DMS53 treated with DMSO at 0.1 percent for 48 hours (cell line): ENCODE results near the gene PRCC.

ENCODE experiments used
- DNase-seq: peaks from one replicate; lab custom pipeline; 2025; ENCODE audit not compliant: unreplicated experiment; lab: John Stamatoyannopoulos, UW

PRCC gene

DNA sequence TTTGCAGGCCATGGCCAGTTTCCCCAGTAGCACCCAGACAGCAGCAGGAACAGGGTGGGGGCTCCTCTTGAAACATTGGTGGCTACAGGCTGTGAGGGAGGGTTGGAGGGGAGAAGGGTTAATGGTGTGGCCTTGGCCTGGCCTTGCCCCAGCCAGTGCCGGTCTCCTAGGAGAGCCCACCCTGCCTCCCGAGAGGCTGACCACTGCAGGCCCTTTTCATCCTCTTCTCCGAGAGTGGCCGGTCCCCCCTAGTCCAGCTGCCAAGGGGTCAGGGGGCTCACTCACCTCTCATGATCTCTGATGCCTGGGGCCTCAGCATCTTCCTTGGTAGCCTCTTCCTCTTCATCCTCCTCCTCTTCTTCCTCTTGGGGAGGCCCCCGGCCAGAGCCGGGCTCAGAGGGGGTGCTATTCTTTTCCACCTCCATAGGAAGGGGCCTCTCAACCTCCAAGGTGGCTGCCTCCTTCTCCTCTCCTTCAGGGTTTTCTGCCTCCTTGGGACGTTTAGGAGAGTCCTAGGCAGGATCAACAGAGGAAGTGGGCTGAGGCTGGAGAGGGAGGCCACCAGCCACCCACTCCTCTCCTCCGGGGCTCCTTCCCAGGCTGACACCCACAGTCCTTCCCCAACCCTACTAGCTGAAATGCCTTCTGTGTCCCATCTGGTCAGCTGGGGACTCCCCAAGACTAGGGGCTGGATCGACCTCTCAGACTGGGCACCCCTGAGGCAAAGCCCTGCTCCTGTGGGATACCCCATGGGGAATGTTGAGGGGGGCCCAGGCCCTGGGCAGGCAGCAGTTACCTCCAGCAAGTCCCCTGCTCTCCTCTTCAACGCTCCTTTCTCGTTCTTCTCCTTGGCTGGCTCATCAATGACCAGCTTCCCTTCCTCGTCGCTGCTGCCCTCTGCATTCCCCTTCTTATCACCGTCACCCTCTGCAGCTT lies 23.7 kb upstream of the PRCC start:
- DNase-seq, result no peak

DNA sequence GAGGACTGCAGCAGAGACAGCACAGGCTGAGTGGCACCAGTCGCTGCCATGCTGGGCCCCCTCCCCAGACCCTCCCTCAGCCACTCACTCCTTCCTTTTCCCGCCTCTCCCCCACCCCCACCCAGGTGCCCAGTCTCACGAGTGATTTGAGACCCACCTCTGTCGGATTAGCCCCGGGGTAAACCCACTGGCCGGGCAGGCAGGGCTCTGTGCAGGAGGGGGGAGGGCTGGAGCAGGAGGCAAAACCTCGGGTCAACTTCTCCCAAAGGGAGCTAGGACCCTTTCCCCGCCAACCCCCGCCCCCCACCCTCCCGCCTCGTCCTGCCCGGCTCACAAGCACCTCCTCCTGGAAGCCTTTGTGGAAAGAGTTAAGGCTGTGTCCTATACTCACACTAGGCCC lies 23.0 kb upstream of the PRCC start:
- DNase-seq, result no peak

DNA sequence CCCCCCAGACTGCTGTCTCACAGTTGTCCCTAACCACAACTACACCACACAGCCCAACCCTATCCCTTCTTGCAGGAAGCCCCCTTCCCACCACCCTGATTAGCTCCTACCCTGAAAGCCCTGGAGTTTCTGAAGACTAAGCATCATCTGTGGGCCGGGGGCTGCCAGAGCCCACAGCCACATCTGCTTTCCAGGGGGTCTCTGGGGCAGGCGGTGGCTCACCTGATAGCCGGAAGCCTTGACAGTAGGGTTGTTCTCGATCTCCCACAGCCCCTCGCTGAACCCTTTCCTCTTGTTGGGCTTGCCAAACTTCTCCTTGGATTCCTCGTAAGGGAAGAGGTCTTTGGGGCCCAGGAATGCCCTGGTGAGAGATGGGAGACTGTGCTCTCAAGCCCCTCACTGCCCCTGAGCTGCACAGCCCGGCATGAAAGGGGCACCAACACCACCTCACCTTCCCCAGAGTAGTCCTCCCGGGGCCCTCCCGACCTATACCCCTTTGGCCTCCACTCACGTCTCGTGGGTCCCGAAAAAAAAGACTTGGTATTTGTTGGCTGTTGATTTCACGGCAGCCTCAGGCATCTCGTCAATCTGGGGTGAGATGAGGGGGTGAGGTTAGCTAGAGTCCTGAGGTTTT lies 22.4 kb upstream of the PRCC start:
- DNase-seq, result no peak

DNA sequence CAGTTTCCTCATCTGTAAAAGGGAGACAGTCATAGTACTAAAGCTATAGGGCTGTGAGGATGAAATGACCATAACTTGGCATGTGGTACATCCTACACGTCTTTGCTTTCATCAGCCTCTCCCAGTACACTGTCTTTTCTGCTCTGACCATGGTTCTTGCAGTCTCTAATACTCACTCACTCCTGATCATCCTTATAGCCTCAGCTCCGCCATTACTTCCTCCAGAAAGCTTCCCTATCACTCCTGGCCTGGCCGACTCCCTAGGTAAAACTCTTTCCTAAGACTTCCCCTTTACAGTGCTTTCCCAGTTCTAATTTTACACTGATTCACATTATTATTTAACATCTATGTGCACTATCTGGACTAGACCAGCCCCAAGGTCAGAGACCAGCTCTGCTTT lies 21.5 kb upstream of the PRCC start:
- no peak for DNase-seq

DNA sequence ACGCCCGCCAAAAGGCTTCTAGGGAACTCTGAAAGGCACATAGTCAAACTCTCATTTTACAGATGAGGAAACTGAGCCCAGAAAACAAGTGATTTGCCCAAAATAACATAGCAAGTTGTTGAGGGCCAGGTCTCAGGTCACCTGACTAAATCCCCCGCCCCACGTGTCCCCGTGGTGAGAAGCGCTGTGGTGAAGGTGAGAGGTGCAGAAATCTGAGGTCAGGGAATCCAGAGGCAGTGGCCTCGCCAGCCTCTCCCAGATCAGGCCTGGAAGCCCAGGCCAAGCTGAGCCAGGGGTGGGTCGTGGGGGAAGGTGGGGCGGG lies 21.0 kb upstream of the PRCC start:
- DNase-seq, result no peak

DNA sequence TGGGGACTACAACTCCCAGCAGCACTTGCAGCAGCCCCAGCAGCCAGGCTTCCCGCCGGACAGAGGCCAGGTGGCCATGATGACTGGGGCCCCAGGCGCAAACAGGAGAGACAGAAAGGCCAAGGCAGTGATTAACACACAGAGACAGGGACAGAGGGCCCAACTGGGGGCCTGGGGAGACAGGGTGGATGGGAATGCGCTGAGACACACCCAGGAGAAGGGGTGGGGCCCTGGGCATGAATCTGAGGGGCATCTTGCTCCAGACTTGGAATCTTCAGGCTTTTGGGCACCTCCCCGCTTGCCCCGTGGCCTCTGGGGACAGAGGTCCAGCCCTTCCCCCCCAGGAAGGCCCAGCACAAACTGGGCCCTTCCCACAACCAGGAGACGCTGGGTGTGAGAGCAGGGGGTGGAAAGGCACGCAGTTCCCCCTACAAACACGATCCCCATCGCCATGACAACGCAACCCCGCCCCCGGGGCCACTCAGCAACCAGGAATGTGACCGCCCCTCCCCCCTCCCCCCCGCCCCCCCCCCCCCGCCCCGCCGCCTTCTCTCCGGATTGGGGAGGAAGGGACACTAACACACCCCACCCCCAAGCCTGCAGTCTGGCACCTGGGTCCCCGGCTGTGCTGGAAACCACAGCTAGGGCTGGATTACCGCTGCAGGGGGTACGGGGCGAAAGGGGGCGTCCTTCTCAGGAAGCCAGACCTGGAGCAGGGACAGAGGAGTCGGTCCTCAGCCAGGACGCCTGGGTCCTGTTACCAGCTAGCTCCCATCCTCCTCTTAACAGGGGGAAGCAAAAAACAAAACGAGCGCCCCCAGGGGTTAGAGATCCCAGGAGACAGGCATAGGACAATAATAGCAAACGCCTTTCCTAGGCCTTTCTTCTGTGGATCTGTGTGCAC lies 20.4 kb upstream of the PRCC start:
- DNase-seq, result peak; percentile 35

DNA sequence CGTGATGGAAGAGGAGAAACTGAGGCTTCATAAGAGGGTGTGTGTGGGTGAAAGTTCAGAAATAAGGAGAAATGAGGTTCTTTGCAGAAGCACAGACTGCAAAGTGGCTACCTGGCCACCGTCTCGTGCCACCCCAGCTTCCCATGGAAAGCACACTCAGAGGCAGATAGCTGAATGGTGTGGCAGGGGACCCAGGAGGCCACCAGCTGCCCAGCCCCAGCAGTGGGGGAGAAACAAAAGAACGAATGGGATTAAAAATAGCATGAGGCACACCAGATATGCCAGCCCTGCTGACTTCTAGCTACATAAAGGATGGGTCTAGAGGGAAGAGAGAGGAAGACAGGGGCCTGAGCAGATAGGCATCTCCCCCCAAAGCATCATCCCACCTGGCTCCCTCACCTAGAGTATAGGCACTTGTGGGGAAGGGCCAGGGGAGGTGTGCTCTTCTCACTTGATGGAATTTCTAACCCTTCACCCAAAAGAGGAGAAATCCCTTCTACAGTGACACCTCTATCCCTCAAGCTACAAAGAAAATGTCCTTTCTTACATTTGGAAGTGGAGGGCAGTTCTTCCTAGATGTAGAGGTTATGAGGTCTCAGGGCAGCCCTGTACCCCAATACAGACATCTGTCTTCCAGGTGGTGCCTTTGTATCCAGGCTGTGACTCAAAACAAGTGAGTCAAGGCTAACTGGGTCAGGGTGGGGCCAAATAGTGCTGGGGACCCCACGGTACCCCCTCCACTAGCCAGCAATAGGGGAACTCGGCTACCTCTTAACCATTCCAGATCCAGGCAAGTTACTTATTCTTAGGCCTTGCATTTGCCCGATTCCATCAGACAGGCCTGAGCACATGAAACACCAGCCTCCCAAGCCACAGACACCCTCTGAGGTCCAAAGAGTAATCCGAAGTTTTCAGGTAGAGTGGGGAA lies 19.3 kb upstream of the PRCC start:
- DNase-seq, result no peak

DNA sequence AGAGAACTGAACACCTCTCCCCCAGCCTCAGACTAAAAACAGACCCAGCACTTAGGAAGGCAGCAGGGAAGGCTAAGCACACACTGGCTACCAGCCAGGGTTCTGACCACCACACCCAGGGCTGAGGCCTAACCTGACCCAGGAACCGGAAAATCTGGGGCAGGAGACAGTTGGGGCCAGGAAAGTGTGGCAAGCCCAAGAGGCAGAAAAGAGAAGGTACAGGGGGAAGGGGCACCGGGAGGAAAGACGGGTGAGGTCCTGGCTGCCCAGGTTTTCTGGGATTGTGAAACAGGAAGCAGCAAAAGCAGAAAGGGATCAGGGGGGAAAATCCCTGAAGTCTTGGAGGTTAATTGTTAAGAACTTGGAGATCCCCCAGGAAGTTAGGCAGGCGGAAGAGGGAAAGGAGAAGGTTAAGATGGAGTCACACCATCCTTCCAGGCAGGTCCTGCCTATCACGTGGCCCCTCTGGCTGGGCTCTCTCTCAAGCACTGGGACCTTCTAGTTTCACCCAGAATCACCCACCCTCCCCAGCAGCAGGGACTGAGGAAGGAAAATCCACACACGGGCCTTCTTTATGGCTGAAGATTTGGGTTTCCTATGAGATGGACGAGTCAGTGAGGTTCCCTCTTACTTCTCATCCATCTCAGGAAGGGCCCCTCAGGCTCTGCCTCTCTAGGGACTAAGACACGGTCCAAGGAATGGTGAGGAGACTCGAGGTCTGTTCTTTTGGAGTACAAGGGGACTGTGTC lies 18.5 kb upstream of the PRCC start:
- DNase-seq, result no peak

DNA sequence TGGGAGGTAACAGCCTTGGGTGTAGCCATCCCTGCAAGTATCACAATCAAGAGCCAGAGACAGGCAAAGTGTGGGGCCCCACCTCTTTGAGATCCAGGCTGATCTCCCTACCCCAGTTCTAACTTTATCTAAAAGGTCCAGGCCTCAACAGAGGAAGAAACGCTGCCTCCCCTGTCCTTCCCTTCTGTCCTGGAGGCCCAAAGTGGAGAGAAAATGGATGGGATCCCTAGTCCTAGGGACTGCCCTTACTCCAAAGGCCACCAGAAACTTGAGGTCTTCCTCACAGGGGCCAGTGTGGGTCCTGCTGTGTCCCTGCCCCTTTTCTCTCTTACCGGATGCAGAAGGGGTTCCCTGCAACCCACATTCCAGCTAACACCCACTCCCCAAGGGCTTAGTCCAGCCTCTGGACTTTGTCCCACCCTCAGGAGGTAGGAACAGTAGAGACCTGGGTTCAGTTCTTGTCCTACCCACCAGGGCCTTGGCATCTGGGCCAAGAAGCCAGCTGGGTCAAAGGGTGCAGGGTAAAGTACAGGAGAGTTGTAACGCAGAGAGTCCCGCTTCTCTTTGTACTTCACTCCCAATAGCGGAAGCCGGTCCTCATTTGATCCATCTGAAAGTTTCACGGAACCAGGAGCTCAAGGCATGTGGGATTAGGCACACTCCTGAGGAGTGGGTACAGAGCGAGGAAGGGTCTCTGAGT lies 17.8 kb upstream of the PRCC start:
- no peak for DNase-seq

DNA sequence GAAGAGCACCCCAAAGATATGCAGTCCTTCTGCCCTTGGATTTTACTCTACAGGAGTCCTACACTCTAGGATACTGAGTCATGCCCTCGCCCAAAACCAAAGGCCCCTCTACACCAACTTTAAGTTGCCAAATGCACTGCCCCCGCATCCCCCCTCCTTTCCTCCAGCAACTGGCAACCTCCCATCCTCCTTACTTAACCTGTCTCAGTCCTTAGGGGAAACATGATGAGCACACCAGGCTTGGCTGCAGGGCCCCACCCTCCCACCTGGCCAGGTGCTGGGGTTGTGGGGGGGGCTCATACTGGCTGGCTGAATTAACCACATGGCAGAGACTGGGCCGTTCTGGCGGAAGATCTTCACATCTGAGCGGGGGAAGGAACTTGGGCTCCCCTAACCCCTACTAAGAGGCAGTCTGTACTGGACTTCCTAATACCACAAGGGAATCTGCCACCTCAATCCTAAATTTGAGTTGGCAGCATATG lies 17.1 kb upstream of the PRCC start:
- DNase-seq, result no peak

DNA sequence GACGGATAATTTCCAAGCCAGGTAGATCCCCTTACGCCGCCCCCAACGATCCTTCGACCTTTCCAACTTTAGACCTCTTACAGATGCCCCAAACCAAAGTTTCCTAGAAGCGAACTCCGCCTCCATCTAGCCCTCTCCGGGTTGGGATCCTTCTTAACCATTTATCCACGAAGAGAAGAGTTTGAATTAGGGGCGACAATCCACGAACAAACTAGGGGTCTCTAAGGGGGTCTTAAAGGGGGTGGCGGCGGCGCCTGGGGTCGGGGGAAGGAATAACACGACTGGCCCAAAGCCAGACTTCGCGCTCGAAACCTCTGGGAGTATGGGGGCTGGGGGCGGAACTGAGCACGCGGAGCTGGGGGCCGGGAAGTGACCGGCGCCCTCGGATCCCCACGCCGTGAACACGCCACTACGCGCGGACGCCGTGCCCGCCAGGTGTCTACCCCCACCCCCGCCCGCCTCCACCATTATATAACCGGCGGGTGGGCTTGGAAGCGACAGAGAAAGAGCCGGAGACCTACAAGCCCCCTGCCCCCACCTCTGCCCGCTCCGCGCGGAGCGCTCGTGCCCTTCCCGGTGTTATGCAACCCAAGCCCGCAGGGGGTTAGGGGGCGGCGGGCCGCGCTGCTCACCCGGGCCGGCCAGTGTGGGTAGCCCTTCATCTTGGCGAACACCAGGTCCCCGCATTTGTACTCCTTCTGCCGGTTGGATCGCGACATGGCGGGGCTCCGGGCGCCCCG lies 16.5 kb upstream of the PRCC start:
- no peak for DNase-seq

DNA sequence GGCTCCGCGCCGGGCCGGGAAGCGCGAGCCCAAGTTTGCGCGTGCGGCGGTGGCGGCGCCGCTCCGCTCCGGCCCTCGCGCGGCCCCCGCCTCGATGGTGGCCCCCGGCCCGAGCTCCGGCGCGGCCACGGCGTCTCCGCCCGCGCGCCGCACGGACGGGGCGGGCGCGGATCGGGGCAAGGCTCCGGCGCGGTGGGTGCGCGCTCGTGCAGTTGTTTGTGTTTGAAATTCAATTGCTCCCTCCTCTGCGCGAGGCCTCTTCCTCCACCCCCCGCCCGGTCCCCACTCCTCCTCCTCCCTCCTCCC lies 15.9 kb upstream of the PRCC start, which contains the start of gene HDGF:
Gene HDGF (minus strand): TSS at position 225 of the 306 bp plus-strand sequence. CDS start 246 bp downstream, outside the sequence.
- DNase-seq, result no peak

DNA sequence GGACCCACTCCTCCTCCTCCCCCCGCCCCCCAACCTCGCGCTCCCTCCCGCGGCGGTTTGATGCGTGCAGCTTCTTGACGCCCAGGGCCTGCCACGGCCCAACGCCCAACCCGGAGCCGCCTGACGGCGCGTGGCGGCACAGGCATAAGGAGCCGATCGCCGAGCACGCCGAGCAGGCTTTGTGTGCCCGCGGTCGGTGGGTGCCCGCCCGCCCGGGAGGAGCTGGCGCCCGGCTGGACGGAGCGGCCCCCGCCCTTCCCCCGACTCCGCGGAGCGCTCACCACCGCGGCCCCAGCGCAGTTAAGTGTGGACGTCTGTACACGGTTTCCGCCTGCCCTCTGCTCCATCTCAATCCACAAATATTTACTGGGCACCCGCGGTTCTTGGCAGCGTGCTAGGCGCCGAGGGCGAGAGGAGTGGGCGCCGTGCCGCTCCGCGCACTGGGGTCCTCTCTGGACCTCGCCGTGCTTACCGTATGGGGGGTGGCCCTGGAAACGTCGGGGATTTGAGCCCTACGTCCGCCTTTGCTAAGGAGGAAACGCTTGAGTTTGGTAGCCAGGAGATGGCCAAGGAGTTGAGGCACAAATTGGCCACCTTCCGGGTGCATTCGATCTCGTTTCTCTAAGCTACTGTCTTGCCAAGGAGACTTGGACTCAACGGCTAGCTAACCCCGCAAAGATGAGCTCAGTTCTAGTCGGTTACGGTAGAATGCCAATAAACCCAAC lies 15.4 kb upstream of the PRCC start:
- peak; percentile 90 for DNase-seq

DNA sequence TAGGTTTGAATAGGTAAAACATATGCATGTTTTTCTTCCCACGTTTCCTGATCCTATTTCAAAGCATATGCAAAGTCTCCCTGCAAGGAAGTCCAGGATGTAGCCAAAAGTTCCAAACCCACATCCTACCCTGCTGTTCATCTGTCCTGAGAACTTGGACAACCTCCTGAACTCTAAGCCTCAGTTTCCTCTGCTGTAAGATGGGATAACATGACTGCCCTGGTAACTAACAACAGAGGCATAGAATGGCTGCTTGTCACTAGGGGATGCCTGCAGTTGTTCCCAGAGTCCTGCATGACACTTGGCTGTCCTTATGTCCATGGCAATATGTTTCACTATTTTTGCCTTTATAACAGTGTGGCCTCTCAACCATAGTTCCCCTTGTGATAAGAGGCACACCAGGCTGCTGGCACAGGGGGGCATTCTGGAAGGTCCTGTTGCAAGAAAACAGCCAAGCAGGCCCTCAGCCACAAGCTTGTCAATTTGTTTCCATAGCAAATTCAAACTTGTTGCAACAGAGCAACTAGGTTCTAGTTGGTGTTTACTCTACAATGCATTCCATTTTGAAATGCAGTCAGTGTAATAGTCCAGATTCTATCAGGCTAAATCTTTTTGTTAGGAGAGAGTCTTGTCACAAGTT lies 14.4 kb upstream of the PRCC start:
- DNase-seq, result no peak

DNA sequence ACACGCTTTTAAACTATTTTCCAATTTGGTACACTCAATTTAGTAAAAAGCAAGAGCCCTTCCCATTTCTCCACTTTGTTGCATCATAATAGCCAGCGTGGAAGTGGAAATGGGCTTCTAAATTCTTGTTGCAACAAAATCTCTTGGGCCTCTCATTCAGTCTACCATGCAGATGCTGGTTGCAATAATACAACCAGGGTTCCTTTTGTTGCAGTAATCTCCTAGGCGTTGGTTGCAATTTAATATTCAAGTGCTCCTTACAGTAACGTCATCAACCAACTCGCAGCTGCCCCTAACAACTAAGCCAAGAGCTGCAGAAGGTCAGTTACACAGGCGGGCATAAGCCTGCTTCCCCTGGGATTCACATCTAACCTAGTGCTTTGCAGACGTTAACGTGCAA lies 13.1 kb upstream of the PRCC start:
- DNase-seq, result no peak

DNA sequence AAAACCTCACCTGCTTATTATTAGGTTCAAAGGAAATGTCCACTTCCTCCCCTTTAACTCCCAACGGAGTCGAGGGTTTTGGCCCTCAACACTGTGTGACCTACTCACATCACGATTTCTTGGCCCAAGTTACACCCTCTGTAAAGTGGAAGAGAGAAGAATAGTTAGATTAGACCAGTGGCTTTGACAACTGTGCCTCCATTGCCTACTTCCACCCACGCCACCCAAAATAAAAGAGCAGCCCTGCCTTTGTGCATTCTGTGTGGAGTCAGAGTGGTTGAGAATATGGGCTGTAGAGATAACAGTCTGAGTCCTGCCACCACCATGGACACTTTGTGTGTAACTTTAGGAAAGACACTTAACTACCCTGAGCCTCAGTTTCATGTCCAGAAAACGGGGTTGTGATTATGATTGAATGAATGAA lies 11.8 kb upstream of the PRCC start:
- no peak for DNase-seq

DNA sequence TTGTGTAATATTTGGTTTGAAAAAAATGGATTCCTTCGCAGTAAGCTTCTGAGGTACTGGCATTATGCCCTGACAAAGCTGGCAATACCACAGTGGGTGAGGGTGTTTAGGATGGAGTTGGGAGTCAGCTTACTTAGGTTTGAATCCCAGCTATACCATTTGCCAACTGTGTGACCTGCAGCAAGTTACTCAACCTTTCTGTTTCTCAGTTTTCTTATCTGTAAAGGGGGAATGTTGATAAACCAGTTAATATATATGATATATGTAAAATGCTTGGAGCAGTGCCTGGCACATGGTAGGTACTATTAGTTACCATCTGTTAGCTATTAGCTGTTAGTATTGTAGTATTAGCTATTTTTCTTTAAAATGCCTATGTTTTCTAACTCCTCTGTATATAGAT lies 11.0 kb upstream of the PRCC start:
- no peak for DNase-seq
